Epidermal melanocyte (primary cell): ENCODE measurements around the gene CHFR.
A peak's percentile ranks its signal among the peaks of the same experiment; 100 is the strongest.
"Not testable (repeated sequence)": the region's sequence is repeated elsewhere in the genome, so short reads cannot be mapped to it uniquely, and the experiment has no call there.

Source experiments
- DNase-seq: peaks from one replicate; pipeline ENCODE4 v3.0.0; 2011; ENCODE audit warnings: low spot score; ENCODE audit not compliant: insufficient read length

Gene CHFR

DNA sequence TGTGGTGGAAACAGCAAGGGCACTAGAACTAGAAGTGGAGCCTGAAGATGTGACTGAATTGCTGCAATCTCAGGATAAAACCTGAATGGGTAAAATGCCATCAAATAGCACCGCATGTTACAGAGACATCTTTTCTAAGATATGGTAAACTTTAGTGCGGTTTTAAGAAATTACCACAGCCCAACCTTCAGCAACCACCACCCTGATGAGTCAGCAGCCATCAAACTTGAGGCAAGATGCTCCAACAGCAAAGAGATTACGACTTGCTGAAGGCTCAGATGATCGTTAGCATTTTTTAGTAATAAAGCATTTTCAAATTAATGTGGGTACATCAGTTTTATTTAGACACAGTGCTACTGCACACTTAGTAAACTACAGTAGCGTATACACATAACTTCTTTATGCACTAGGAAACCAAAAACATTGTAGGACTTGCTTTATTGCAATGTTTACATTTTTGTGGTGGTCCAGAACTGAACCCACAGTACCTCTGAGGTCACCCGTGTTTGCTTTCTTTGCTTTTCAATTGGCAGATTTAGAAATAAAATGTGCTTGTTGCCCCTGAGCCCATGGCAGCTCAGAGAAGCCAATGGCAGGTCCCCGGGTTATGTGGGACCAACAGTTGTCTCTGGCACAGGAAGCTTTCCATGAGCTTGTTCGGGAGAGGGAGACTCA lies 74.6 kb downstream of the CHFR start:
- no peak for DNase-seq

DNA sequence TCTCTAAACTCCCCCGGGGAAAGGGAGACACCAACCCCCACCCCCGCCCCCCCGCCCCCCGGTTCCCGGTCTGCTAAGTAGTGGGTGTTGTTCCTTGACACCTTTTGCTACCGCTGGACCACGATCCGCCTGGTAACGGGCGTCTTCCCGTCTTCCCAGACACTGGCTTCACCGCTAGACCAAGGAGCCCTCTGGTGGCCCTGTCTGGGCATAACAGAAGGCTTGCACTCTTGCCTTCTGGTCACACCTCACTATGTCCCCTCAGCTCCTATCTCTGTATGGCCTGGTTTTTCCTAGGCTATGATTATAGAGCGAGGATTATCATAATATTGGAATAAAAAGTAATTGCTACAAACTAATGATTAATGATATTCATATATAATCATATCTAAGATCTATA lies 78.0 kb downstream of the CHFR start:
- not testable (repeated sequence) for DNase-seq

DNA sequence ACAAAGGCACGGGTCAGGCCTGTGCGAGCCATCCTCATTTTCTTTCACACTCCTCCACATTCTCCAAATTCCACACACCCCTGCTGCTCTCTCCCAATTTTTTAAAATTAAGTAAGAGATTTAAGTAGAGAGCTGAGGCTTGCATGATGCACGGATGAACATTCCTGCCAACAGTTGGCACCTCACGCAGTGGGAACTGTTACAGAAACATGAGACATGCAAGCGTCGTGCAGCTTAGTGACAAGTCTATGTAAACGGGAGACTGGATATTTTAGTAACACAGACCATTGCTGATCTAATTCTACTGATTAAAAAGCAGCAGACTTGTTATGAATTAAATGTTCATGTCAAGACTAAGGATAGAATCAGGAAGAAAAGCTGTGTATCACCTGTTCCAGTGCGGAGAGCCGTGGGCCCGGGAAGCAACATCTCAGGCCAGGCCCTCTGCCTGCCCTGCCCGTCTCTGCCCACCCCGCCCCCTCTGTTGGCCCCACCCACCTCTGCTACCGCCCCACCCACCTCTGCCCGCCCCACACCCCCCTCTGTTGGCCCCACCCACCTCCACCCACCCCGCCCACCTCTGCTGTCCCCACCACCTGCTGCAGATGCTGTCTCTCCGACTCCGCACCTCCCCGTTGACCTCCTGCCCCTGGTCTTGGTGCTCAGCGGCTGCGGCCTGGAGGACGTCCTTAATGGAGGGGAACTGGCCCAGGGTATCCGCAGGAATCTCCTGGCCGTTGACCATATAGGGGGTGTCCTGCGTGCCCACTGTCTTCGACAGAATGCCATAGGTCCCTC lies 79.9 kb downstream of the CHFR start:
- no peak for DNase-seq

DNA sequence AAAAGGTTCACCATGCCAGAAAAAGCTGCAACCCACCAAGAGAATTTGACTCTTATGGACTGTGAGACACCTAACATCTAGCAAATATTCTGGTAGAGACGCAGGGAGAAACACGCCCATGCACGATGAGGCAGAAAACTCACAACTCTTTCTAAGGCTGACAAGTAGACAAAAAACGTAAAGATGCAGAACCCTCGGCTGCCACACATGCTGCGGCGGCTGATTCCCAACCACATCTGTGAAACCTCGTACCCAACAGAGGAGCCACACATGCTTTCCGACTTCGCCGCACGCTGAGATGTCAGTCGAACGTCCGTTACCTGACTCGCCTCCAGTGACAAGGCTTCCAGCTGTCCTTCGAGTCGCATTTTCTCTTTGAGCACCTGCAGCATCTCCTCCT lies 80.5 kb downstream of the CHFR start:
- DNase-seq: no peak

DNA sequence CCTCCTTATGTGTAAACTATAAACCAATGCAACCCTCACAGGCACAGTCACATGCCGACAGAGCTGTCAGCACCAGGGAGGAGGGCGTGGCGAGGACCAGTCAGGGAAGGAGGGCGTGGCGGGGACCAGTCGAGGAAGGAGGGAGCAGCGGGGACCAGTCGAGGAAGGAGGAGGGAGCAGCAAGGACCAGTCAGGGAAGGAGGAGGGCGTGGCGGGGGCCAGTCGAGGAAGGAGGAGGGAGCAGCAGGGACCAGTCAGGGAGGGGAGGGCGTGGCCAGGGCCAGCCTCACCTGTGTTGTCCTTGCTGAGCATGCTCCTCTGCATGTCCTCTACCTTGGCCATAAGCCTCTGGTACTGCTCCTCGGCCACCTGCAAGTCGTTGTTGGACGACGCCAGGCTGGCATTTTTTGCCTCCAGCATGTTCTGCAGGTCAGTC lies 83.0 kb downstream of the CHFR start:
- no peak for DNase-seq

DNA sequence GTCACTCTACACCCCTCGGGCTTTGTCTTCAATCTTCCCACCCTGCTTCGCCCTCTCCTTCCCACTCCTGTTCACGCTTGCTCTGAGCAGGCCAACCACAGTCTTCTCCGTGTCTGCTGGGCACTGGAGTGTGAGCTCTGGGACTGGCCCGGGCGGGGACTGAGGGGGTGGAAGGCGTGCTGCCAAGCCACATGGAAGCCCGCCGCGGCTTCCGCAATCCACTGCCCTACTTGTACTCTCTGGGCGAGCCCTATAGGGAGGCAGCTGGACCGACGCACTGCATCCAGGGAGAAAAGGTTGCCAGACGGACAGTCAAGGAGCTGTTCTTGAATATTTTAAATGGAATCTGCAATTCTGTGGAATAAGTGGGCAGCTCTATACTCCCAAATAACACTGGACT lies 83.5 kb downstream of the CHFR start:
- DNase-seq: no peak

DNA sequence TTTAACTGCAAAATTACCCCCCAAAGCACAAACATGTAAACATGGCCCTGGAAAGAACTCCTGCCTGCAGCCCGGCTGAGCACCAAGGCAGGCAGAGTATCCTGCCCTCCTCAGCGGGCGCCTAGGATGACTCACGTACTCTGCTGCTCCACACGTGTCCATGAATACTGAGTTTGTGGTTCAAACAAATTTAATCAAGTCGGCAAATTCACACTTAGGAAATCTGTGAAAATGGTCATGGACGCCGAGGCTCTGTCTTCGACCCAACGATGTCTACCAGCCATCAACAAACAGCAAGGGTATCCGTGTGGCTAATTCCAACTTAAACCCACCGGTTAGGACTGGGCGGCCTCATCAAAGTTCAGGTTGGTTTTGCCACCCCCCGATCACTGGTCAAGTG lies 84.3 kb downstream of the CHFR start:
- no peak for DNase-seq

DNA sequence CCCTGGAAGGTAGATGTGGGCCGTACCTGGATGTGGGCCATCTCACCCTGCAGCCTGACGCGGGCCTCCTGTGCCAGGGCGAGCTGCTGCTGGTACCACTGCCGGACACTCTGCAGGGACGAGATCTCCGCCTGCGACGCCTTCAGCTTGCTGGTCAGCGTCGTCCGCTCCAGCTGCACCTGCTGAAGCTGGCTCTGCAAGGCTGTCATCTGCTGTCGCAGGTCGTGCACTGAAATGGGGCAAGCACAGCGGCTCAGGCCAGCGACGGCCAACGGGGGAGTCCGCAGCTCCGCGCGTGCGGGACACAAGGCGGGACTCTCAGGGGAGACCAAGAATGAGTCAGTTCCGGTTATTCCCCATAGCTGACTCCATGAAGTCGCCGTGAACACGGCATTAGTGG lies 85.7 kb downstream of the CHFR start:
- no peak for DNase-seq

DNA sequence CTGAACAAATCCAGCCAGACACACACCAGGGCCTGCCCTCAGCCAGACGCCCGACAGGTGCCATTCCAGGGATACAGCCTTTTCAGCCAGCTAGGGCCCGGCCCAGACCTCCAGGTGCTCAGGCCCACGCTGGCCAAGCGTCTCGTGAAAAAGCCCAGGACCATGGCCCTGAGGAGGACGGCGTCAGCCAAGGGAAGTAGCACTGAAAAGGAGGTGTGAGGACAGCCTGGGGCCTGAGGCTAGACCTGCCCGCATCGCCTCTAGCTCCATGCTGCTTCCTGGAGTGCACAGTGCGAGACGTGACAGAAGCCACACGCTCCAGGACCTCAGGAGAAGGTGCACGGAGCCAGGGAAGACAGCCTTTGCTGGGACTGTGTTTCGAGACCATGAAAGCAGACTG lies 88.6 kb downstream of the CHFR start:
- no peak for DNase-seq

DNA sequence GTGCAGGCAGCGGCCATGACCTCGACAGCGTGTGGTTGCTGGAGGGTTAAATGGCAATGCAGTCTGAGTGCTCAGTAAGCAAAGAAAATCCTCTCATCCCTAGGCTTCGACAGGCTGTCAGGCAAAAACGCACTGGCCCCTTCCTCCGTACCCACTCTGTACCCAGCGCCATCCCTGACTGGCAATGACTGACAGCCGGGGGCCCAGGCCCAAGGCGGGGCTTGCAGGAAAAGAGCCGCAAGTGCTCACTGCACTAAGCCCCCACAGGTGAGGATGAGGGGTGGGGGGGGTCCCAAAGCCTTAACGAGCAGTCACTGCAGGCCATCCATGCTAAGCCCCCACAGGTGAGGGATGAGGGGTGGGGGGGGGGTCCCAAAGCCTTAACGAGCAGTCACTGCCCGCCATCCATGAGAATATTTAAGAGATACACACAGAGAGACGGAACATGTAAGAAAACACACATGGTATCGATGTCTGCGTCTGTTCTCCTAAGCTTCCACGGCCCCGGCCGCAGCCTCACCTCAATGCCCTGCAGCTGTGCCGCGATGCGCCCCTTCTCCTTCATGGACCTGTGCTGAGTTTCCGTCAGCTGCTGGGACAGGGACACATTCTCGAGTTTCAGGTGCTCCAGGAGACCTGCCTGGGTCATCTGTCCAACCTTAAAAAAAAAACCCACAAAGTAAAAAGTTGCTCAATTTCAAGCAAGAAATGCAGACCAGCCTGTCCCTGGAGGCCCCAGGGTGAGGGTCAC lies 89.4 kb downstream of the CHFR start:
- DNase-seq: no peak

DNA sequence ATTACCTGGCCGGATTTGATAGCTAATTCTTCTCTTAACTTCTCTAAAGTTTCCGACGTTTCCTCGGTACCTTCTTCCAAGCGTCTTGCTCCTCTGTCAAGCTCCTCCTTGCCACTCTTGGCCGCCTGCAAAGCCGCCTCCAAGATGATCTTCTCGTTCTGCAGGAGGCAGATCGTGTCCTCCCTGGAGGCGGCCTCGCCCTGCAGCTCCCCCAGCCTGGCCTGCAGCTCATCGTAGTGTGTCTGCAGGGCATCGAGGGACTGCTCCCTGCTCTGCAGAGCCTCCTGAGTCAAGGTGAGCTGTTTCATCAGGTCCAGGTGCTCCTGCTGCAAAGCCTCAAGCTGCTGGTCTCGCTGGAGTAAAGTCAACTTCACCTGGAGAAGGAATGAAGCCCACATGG lies 91.6 kb downstream of the CHFR start:
- DNase-seq: no peak

DNA sequence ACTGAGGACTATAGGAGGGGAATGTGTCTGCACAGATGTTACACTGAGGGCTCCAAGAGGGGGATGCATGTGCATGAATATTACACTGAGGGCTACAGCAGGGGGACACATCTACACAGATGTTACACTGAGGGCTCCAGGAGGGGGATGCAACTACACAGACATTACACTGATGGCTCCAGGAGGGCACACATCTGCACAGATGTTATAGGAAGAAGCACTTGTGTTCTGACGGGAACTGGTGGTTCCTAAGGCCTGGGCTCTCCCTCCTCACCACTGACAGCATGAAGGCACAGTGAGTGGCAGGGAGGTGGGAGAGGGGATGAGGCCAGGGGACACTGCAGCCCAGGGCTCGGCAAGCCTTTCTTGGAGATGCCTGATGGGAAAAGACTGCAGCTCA lies 95.5 kb downstream of the CHFR start:
- DNase-seq: not testable (repeated sequence)

DNA sequence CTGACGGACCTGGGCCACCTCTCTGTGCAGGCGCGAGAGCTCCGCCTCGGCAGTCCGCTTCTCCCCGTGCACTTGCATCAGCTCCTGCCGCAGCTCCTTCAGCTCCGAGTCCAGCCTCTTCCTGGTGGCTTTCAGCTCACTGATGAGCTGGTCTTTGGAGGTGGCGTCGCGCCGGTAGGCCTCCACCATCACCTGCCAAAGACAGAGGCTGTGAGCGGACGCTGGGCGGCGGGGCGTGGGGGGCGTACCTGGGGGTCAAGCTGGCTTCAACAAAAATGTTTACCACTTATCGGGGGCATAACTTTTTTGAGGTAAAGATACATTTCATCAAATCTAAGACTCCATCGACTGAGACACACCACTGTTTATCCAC lies 98.3 kb downstream of the CHFR start:
- no peak for DNase-seq

DNA sequence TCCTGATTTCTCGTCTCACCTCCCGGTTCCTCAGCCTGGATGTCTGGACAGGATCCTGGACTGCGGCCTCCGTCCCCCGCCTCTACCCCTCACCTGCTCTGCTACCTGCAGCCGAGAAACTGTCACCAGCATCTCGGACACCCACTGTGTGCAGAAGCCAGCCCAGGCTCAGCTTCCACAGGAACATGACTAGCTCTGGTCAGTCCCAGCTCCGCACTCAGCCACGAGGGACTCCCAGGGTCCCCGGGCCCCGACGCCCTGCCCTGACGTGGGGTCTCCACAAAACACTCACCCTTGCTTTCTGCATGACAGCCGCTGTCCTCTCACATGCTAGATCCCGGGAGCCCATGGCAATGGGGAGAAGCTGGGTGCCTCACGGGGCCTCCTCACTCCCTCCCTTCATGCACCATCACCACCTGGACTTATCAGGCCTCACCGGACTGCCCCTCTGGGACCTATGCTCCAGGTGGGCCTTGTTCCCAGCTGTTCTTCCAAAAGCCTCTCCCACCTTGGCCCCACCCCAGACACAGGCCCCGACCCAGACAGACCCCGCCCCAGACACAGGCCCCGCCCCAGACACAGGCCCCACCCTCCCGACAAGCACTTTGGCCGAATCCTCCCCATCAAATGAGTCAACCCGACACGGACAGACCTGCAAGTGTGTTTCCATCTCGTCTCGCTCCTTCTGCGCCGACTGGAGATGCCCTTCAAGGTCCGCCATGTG lies 98.9 kb downstream of the CHFR start:
- DNase-seq: no peak

DNA sequence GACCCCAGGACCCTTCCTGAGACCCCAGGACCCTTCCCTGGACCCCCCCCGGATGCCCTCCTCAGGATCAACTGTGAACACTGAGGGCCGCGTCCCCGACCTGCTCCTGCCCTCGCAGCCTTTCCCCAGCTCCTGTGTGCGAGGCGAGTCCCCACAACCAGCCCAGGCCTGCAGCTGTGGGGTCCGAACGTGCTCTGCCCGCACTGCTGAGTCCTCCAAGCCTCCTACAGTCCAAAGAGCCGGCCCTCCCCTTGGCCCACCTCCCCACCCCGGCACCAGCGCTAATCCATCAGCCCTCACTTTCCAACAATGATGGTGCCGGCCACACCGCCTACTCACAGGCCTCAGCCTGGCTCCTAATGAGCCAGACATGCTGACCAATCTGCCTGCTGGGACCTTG lies 99.5 kb downstream of the CHFR start:
- no peak for DNase-seq

DNA sequence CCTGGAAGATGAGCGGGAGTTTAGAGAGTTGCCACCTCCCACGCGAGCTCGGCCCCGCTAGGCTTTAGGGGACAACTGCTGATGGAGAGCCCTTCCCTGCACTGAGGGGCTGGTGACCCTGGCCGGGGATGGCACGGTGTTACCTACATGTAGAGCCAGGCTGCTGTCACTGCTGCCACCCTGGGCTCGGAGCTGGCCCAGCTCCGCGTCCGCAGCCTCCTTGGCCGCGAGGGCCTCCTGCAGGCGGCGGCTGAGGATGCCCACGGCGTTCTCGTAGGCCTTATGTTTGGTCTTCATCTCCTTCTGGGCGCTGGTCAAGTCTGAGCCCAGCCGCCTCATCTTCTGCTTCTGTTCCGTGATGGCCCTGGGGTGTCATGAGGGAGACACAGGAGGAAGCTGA lies 101.2 kb downstream of the CHFR start:
- DNase-seq: no peak

DNA sequence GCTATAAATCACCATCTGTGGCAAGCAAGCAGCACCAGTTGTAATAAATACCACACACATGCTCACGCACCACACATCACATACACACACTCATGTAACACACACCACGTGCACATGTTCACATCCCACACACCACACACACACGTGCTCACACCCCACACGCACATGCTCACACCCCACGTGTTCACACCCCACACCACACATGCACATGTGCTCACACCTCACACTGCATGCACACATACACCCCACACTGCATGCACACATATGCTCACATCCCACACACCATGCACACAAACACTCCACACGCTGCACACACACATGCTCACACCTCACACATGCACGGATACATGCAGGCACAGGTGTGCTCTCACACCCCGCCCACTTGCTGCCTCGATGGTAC lies 102.8 kb downstream of the CHFR start:
- no peak for DNase-seq

DNA sequence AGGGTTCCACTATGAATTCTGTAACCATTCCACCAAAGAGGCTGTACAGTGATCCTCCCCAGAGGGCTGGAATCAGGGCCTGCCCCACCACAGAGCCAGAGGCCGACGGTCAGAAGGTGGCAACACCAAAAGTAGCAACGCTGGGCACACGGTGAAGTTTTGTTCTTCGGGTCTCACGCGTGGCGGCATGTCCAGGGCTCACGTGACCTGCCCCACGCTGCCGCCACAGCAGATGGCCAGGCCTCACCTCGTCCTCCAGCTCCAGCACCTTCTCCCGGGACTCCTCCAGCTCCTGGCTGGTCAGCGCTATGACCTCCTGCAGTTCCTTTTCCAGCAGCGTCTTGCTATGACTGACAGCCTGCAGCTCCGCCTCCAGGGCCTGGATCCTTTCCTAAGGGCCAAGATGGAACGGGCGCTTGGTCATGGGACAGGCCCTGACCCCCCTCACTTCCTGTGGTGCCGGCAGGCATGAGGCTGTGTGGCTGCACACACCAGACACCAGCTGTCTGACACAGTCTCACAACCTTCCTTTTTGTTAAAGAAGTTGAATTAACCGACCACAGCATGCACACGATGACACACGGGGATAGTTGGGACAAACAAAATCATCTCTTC lies 103.4 kb downstream of the CHFR start:
- peak; percentile 87 for DNase-seq
